NCI-H2029 treated with DMSO at 0.1 percent for 48 hours (cell line): ENCODE data around the gene LRRC26.

Experiments used
- DNase-seq: peaks from one replicate; lab custom pipeline; 2025; lab: John Stamatoyannopoulos, UW

Gene LRRC26, protein sequence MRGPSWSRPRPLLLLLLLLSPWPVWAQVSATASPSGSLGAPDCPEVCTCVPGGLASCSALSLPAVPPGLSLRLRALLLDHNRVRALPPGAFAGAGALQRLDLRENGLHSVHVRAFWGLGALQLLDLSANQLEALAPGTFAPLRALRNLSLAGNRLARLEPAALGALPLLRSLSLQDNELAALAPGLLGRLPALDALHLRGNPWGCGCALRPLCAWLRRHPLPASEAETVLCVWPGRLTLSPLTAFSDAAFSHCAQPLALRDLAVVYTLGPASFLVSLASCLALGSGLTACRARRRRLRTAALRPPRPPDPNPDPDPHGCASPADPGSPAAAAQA

DNA sequence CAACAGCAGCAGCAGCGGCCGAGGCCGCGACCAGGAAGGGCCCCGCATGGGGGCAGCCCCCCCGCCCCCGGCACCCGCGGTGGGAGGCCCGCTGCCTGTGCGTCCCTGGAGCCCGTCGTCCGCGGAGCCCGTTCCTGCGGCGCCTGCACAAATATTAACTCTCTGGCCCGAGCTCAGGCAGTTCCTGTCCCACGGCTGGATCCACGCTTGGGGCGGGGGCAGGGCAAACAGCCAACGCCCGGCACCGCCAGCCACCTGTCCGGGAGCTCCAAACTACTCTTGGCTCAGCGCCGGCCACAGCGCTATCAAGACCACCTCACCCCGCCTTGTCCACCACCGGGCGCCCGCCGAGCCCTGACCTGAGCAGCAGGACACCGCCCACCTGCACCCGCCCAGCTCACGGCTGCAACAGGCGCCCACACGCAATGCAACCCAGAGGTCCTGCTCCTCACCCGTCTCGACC, at the start of gene LRRC26:
Gene LRRC26 (minus strand): TSS at position 156 of the 463 bp plus-strand sequence. CDS start 108 bp downstream, at position 48.
- no peak for DNase-seq

DNA sequence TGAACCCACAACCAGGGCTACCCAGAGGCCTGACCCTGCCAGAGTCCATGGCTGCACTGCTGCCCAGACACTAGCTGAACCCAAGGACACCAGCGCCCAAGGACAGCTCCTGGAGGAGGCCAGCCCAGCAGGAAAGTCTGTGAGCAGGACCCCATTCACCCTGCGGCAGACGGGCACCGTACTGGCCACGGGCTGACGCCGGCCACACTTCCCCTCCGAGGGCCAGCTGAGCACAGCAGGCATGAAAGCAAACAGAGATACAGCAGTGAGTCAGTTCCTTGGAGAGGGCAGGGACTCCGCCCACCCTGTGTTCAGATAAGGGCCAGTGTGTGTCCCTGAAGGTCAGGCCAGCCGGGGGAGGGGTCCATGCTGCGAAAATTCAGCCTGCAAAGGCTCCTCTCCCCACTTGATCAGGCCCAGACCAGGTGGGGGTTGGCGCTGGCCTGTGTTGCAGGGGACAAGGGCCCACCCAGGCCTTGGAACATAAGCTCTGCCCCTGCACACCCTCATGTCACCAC, 49.0 kb upstream of the LRRC26 start:
- DNase-seq, result no peak

DNA sequence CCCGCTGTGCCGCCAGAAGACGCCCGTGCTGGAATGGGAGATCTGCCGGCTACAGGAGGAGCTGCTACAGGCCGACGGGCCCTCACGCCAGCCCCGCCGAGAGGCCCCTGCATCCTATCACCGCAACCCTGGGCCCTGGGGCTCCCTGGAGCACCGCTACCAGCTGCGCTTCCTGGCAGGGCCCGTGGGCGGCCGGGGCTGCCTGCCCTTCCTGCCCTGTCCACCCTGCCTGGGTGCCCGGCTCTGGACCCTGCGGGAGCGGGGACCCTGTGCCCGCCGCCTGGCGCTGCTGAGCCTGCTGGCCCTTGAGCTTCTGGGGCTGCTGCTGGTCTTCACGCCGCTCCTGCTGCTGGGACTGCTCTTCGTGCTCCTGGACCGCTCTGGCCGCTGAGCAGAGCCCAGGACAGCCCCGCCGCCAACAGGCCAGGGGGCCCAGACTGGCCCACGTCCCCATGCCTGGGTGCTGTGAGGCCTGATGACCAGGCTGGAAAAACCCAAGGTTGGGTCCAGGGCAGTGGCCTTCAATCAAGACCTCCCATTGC, 48.4 kb upstream of the LRRC26 start:
- no peak for DNase-seq

DNA sequence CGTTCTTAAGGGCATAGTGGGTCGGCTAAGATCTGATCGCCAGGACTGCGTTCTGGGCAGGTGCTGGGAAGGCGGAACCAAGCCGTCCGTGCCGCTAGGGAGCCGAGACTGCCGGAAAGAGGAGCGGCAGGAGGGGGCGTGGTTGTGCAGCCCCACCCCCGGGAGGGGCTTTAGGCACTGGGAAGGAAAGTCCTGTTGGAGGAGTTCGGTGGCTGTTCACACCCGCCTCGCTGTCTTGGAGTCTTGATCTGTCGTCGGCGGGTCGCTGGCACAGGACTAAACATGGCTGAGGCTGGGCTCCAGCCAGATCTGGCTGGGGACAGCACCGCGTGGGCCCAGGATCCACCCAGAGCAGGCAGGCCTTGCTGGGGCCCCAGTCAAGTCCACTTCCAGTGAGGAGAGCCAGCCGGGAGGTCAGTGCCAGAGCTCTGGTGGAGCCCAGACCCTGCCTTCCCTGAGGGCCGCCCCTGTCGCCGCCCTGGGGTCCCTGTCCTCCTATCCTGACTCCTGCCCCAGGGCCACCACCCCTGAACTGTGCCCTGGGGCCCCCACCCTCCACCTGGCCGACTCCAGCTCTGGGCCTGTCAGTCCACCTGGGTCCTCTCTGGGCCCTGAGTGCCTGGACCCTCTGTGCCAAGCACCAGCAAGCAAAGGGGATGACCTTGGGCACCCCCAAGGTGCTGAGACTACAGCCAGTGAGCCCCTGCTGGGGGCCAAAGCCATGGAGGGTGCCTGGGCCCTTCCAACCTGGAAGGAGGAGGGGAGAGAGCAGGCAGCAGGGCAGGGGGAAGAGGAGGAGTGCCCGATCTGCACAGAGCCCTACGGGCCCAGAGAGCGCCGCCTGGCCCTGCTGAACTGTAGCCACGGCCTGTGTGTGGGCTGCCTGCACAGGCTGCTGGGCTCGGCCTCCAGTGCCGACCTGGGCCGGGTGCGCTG, 47.7 kb upstream of the LRRC26 start:
- peak; percentile 60 for DNase-seq

DNA sequence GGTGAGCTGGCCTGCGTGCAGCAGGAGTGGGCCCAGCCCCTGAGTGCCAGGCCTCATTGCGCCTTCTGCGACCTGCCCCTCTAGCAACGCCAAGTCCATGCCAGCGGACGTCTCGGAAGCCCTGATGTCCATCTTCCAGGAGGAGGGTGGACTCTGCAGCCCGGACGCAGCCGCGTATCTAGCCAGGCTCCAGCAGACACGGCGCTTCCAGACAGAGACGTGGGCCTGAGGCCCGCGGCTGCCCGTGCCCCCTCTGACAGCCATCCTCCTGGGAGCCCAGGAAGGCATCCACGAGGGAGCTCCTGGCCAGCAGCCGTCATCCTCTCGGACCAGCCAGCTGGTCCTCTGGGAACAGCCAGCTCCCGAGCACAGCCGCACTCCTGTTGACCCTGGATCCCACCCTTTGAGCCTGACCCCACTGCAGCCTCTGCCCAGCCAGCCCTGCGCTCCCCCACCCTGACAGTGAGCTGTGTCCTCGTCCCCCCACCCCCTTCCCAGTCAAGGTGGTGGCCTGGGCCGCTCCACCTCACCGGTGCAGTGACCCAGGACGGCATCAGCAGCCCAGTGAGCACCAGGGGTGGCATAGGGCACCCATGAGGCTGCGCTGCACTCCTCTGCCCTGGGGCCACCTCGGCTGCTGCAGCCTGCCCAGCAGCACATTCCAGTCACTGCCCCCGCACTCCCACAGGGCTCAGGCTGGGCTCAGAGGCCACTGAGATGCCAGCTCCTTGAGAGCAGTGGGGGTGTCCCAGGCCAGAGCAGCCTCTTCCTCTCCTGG, 46.5 kb upstream of the LRRC26 start:
- DNase-seq, result no peak

DNA sequence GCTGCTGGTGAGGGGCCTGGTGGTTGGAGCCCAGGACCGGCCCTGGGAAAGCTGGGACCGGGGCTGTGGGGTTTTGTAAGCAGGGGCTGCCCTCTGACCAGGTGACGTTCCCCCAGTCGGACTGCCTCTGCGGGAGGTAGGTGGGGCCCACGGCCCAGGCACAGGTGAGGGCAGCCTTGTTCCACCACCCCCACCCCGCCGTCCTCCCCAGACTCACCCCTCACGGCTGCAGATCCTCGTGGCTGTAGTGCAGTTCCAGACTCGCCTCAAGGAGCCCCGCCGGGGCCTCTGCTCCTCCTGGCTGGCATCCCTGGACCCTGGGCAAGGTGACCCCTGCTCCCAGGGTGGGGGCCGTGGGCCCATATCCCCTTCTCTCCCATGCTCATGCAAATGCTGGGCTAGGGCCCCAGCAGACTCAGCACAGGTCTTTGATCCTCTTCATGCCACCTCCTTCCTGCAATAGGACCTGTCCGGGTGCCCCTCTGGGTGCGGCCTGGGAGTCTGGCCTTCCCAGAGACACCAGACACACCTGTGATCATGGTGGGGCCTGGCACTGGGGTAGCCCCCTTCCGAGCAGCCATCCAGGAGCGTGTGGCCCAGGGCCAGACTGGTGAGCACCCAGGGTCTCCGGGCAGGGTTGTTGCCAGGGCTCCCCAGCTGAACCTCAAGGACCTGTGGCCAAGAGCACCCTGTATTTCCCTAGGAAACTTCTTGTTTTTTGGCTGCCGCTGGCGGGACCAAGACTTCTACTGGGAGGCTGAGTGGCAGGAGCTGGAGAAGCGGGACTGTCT, 45.5 kb upstream of the LRRC26 start:
- DNase-seq, result no peak

DNA sequence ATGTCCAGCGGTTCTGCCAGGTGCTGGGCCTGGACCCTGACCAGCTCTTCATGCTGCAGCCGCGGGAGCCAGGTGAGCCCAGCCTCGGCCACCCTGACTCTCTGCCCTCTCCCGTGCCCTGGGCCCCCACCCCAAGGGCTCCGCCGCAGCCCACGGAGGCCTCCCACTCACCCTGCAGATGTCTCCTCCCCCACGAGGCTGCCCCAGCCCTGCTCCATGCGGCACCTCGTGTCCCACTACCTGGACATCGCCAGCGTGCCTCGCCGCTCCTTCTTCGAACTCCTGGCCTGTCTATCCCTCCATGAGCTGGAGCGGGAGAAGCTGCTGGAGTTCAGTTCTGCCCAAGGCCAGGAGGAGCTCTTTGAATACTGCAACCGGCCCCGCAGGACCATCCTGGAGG, 44.8 kb upstream of the LRRC26 start:
- no peak for DNase-seq

DNA sequence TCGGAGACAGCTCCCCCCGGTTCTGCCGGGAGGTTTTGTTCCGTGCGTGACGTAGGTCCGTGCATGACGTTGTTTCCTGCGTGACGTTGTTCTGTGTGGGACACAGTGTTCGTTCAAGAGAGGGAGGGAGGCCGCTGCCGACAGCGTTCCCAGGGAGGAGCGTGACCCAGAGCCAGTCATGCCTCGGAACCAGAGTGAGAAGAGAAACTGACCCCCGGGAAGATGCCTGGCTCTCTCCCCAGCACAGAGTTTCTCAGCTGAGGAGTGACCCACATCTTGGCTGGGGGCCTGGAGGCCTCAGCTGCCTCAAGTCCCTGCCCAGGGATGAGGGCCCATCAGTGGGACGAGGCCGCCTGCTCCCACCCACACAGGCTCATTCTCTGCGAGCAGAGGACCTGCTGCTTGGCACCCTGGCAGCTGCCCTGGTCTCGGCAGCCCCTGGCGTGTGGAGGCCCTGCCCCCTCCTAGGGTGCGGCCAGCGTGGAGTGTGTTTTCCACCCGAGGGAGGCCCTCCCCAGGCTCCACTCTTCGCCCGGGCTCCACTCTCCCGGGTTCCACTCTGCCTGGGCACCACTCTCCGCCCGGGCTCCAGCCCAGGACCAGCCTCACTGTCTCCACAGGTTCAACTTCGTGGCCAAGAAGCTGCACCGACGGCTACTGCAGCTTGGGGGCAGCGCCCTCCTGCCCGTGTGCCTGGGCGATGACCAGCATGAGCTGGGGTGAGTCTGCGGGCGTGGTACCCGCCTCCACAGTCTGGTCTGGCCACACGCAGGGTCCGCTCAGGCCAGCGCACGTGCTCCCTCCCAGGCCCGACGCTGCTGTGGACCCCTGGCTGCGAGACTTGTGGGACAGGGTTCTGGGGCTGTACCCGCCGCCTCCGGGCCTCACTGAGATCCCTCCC, 43.6 kb upstream of the LRRC26 start:
- no peak for DNase-seq

DNA sequence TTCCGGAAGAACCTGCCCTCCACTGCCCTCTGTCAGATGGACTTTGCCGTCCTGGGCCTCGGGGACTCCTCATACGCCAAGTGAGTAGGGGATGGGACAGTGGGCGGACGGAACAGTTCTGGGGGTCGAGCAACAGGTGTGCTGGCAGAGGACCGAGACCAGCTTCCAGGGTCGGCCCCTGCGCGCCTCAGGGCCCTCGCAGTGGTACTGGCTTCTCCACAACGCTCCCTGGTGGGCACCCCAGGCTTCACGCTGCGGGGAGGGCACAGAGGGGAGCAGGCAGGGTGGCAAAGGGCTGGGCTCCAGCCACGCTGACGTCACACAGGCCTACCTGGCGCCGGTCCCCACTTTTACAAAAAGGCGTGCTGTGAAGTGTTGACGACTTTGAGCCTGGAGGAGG, 42.7 kb upstream of the LRRC26 start:
- no peak for DNase-seq

DNA sequence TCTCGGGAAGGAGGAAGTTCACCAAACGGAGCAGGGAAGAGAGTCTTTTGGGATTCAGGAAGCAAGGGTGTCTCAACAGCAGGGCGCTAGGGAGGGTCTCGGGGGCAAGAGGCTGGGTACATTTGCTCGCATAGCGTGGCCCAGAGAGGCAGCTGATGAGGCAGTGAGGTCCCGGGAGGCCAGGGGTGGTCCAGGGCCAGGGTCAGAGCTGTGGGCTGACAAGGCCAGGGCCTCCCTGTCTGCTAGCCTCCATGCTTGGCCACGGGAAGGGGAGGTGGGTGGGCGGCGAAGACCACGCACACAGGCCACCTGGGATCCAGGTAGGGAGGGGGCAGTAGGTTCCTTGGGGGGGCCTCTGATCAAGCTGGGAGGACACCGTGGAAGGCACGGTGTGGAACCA, 41.7 kb upstream of the LRRC26 start:
- no peak for DNase-seq

DNA sequence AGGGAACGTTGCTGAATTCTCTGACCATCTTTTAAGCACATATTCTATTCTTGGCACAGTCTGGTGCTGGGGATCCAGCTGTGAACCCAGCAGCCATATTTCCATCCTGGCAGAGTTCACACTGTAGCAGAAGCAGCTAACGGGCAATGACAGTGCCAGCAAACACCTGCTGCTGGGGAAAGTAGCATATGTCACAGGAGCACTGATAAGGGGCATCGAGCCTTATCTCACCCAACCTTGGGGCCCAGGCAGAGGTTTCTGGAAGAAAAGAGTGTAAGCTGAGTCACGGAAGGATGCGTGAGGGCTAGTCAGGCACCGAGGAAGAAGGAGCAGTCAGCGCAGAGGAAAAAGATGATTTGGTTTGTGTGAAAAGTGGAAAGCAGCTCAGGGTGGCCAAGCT, 36.8 kb upstream of the LRRC26 start:
- DNase-seq, result no peak

DNA sequence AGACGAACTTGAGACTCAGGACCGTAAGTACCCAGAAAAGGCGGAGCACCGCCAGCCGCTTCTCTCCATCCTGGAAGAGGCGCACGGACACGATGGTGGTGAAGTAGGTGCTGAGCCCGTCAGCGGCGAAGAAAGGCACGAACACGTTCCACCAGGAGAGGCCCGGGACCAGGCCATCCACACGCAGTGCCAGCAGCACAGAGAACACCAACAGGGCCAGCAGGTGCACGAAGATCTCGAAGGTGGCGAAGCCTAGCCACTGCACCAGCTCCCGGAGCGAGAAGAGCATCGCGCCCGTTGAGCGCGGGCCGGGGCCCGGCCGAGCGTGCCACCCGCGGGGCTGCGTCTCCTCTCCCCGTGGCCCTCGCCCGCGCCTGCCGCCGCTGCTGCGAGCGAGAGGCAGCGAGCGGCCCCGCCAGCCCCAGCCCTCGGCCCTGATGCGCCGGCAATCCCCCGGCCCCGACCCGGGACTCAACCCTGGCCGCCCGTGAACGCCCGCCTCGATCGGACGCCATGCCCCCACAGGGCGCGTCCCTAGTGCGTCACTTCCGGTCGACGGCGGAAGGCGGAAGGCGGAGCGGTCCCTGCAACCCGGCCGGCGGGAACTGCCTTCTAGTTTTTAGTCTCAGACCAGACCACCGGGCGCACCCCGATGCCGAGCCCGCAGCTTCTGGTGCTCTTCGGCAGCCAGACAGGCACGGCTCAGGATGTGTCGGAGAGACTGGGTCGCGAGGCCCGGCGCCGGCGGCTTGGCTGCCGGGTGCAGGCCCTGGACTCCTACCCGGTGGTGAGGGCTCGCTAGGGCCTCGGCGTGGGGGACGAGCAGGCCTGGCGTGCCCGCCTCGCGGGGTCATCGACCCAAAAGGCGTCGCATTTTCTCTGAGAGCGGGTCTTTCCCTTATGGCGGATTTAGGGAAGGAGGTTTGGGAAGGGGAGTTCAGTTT, 35.5 kb upstream of the LRRC26 start, which contains the start of the genes NDOR1 and TMEM203:
Gene NDOR1 (plus strand): TSS at position 575 of the 944 bp plus-strand sequence. CDS start 78 bp downstream, at position 653.
Gene TMEM203 (minus strand): TSS at position 523 of the 944 bp plus-strand sequence. CDS start 234 bp downstream, at position 289.
- DNase-seq, result peak; percentile 34

DNA sequence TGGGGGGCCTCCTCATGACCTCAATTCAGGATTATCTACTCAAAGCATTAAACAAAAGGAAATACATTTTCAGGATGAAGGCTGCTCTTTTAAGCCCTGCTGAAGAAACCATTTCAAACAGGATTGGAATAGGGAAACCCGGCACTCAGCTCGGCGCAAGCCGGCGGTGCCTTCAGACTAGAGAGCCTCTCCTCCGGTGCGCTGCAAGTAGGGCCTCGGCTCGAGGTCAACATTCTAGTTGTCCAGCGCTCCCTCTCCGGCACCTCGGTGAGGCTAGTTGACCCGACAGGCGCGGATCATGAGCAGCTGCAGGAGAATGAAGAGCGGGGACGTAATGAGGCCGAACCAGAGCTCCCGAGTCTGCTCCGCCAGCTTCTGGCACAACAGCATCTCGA, 34.9 kb upstream of the LRRC26 start:
- DNase-seq, result no peak

DNA sequence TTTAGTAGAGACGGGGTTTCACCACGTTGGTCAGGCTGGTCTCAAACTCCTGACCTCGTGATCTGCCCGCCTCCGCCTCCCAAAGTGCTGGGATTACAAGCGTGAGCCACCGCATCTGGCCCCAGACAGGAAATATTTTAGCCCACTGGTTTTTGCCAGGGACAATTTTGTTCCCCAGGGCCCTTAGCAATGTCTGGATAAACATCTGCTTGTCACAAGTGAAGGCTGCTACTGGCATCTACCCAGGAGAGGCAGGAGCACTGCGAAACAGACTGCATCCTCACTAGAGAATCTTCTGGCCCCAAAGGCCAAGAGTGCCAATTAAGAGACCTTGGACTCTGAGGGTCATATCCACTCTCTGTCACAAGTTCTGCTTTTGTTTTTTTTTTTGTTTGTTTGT, 33.1 kb upstream of the LRRC26 start:
- no peak for DNase-seq

DNA sequence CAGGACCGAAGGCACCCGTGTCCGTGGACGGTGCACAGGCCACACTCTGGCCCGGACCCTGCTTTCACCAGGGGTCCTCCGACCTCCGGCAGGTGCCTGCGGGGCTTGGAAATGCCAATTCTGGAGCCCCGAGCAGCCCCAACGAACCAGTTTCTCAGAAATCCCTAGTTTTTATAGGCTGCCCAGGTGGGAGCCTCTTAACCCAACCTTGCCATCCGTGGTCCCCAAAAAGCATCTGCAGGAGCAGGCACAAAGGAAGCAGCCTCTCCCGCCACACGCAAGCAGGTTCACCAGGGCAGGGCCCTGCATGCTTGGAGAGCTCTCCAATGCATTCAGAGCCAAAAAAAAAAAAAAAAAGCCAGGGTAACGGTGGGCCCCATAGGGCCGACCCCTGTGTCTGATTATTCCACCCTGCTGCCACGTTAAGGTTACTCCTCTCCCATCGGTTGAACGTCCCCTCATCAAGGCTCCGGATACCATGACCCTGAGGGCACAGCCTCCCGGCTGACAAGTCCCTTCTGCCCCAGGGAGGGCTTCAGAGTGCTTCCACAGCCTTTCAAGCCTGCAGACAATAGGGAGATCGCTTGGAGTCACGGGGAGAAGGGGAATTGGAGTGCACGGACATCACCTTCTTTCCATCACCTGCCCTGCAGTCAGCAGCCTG, 31.5 kb upstream of the LRRC26 start:
- no peak for DNase-seq

DNA sequence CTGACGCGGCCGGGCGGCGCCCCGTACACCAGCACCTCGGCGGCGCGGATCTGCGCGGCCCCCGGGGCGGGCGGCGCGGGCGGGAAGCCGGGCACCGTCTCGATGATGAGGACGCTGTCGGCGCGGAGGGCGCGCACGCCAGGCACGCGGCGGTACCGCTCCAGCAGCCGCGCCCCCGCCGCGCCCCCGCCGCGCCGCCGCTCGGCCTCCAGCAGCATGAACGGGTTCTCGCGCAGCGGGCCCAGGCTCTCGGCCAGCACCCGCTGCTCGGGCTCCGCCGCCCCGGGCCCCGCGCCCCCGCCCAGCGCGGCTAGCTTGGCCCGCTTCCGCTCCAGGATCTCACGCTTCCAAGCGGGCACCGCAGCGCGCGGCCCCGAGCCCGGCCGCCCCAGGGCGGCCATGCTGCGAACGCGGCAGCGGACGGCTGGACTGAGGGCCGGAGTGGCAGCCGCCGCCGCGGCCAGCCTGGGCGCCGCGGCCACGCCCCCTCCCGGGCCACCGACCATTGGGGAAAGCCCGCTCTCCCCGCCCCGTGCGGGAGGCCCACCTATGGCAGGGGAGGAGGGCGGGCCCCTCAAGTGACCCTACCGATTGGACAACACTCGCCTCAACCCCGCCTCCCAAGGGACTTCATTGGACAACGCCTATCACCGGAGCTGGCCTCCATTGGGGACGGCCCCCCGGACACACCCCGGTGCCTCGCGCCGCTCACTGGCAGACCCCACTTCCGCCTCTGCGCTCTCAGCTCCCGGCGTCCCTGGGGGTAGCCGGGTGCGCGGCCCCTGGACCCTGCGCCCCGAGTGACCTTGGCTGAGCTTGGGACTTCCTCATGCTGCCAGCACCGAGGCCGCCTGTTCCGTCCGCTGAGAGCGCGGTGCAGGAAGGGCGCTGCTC, 30.7 kb upstream of the LRRC26 start, which contains the start of gene TPRN:
Gene TPRN (minus strand): TSS at position 431 of the 894 bp plus-strand sequence. CDS start 30 bp downstream, at position 401.
- DNase-seq, result peak; percentile 94
